Measurements from ENCODE around the gene RGS7. TPM values are rescaled to one million over a fixed set of nuclear protein-coding genes. Genes with fewer than 3 reads are reported as not detected.

RGS7 gene
- total and polyA plus RNA-seq, 2 of the 8 experiments (the other 6 are each of a cell fraction or from before 2014, with no cell fraction given) = 1.6 to 3.0 TPM

DNA sequence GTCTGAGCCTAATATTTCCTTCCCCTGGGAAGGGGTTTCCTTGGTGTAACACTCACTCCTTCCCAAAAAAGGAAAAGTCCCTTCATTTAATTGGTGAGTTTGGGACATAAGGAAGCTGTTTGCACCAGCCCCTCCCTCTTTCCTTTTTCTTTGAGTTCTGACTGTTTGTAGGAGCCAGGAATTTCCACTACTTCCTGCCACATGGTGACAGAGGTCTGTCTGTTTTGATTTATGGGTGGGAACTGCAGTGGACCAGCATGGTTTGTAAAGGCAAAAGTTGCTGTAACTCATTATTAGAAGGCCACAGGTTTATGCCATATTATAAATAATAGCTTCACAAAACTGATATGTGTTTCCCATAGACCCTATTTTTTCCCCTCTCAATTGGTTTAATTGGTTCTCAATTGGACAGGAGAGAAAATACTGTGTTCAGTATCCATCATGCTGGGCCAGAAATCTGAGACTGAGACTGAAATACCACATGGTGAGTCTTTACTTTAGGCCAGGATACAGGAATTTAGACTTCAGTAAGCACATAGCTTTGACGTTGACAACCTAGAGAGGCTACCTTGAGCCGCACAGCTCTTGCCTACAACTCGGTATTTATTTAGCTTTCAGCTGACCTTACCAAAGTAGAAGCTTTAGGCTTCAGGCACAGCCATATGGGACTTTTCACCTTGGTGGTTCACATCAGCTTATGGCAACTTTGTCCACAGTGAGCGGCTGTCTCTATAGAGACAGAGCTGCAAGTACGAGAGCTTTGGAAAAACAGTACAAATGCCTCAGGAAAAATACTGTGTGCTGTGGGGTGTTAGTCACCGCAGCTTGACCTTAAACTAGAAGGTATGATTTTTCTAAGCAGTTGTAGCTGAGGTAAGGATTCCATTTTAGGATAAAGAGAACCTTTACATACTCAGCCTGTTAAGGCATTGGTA is 40.0 kb upstream of the RGS7 start:
- Histone ChIP-seq H2BK15ac (ENCODE audit: low read length) (no peak overlapping the region), H3K56ac (replicated peaks; ENCODE audit: insufficient read length, low read depth, low read length) (no peak overlapping the region), H3K9me3 (ENCODE audit: insufficient read depth in 2 of 2, low read depth in 1 of 2, low read length in 1 of 2) (no peaks in the 10 kb centered on the region), H2AK5ac (ENCODE audit: low read depth, low read length) (no peak overlapping the region), H3K18ac (ENCODE audit: extremely low read depth, low read length) (no peak overlapping the region), H3K4me2 (ENCODE audit: insufficient read depth in 1 of 2, low read depth in 2 of 2, low read length in 2 of 2) (no peak overlapping the region), H4K5ac (ENCODE audit: insufficient read length, low read depth, low read length) (no peak overlapping the region), H2AFZ (ENCODE audit: low read length) (peak overlapping the region; percentile 63), H3K23me2 (ENCODE audit: low read depth, low read length) (no peaks in the 10 kb centered on the region; the same call in 1 of the 2 replicates), H3K27me3 (replicated peaks in 1 of 4; ENCODE audit: control insufficient read depth in 3 of 4, extremely low read depth in 1 of 4, insufficient read depth in 3 of 4, low read length in 3 of 4) (no peaks in the 10 kb centered on the region), H3K4me3 (ENCODE audit: extremely low read depth in 1 of 4, insufficient read depth in 2 of 4, low read depth in 3 of 4, low read length in 4 of 4) (no peak overlapping the region), H3K4ac (replicated peaks; ENCODE audit: insufficient read length, low read depth, low read length) (no peak overlapping the region), H3K4me1 (replicated peaks in 1 of 4; ENCODE audit: control insufficient read depth in 3 of 4, insufficient read depth in 4 of 4, low read length in 3 of 4) (peaks cover 0 to 8% (median 0%) of the 10 kb centered on the region in 4 experiments; a peak in 1 of 7 replicates), H2BK120ac (replicated peaks; ENCODE audit: low read depth, low read length) (no peak overlapping the region), H3K79me2 (ENCODE audit: control insufficient read depth in 1 of 2, insufficient read depth in 2 of 2, low read length in 2 of 2) (no peaks in the 10 kb centered on the region), H3K9ac (replicated peaks in 1 of 4; ENCODE audit: extremely low read depth in 1 of 4, low read depth in 3 of 4, low read length in 3 of 4) (no peak overlapping the region), H3K27ac (ENCODE audit: low read depth, low read length) (no peak overlapping the region), H3K14ac (ENCODE audit: insufficient read length) (no peak overlapping the region), H2BK5ac (ENCODE audit: low read depth, low read length) (no peak overlapping the region), H2BK12ac (ENCODE audit: low read depth, low read length) (no peak overlapping the region), H3K36me3 (ENCODE audit: control insufficient read depth in 2 of 4, insufficient read depth in 4 of 4, low read length in 3 of 4) (no peaks in the 10 kb centered on the region), H4K20me1 (replicated peaks in 1 of 2; ENCODE audit: control insufficient read depth in 1 of 2, insufficient read depth in 2 of 2, low read length in 2 of 2) (no peaks in the 10 kb centered on the region), H3K23ac (ENCODE audit: insufficient read length) (no peak overlapping the region), H2BK20ac (ENCODE audit: low read length) (no peak overlapping the region), H3K79me1 (ENCODE audit: low read depth, low read length) (no peaks in the 10 kb centered on the region), H4K8ac (ENCODE audit: extremely low read depth, insufficient read depth, low read length) (no peak overlapping the region), H4K91ac (replicated peaks; ENCODE audit: insufficient read length, low read length) (no peak overlapping the region)
- DNase-seq (ENCODE audit: low read depth in 1 of 2, low spot score in 2 of 2) (no peak), FAIRE-seq (no peak)
- WGBS, 2 experiments (ENCODE audit: extremely low coverage in 1 of 2, insufficient coverage in 1 of 2, insufficient read length in 1 of 2, insufficient replicate concordance in 2 of 2, low coverage in 1 of 2, low lambda C conversion rate in 2 of 2, missing lambda C conversion rate in 1 of 2) = 91% methylated on average over 6 of the region's 6 CpGs; no CpG with 5 or more reads in 1 of the 2 experiments
- ChIA-PET CTCF (ENCODE audit: partially characterized antibody) (interaction anchor here (0.7 to 2.5 kb wide), 5 partner anchors 10 to 223 kb away, joined by 3 to 11 read pairs (median 4); no protein-coding TSS in a partner anchor), POLR2A (ENCODE audit: partially characterized antibody) (interaction anchor here (0.9 to 1.3 kb wide), 2 partner anchors 9 to 10 kb away, joined by 3 to 4 read pairs; no protein-coding TSS in a partner anchor)
- no peak for TF ChIP-seq EGR1 (IDR thresholded peaks at IDR 0.05; ENCODE audit: borderline replicate concordance, low read depth, low read length)
- no peak for TF ChIP-seq JUND (IDR thresholded peaks at IDR 0.05; ENCODE audit: low read length)
- TF ChIP-seq SIRT6 (IDR thresholded peaks at IDR 0.05; ENCODE audit: low read length) = no peak
- TF ChIP-seq CTCF (IDR thresholded peaks at IDR 0.05; ENCODE audit: control extremely low read depth in 1 of 3, insufficient read depth in 1 of 3, low read depth in 1 of 3, low read length in 3 of 3) = no peak
- TF ChIP-seq TBP (IDR thresholded peaks at IDR 0.05; ENCODE audit: low read depth, low read length) = no peak
- no peak for TF ChIP-seq POU5F1 (IDR thresholded peaks at IDR 0.05; ENCODE audit: low read depth, low read length)
- no peak for TF ChIP-seq HDAC6 (IDR thresholded peaks at IDR 0.05; ENCODE audit: low read depth, low read length)
- TF ChIP-seq POLR2AphosphoS5 (IDR thresholded peaks at IDR 0.05; ENCODE audit: low read depth, low read length) = no peak
- TF ChIP-seq HDAC2 (IDR thresholded peaks at IDR 0.05; ENCODE audit: borderline replicate concordance in 1 of 2, low read depth in 2 of 2, low read length in 2 of 2) = no peak
- no peak for TF ChIP-seq SIX5 (IDR thresholded peaks at IDR 0.05; ENCODE audit: low read depth, low read length)
